ENCODE measurements around the gene TXNDC12.

DNA sequence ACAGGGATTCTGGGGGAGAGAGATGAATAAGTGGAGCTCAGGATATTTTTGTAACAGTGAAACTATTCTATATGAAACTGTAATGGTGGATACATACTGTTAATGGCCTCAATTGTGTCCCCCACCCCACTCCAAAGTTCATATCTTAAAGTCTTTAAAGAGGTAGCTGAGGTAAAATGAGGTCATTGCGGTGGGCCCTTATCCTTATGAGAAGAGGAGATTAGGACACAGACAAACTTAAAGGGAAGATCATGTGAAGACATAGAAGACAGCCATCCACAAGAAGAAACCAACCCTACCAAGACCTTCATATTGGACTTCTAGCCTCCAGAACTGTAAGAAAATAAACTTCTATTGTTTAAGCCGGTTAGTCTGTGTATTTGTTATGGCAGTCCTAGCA, 9.8 kb downstream of the TXNDC12 start:
- TF ChIP-seq, protein P1, sequence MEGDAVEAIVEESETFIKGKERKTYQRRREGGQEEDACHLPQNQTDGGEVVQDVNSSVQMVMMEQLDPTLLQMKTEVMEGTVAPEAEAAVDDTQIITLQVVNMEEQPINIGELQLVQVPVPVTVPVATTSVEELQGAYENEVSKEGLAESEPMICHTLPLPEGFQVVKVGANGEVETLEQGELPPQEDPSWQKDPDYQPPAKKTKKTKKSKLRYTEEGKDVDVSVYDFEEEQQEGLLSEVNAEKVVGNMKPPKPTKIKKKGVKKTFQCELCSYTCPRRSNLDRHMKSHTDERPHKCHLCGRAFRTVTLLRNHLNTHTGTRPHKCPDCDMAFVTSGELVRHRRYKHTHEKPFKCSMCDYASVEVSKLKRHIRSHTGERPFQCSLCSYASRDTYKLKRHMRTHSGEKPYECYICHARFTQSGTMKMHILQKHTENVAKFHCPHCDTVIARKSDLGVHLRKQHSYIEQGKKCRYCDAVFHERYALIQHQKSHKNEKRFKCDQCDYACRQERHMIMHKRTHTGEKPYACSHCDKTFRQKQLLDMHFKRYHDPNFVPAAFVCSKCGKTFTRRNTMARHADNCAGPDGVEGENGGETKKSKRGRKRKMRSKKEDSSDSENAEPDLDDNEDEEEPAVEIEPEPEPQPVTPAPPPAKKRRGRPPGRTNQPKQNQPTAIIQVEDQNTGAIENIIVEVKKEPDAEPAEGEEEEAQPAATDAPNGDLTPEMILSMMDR (IDR thresholded peaks at IDR 0.05; ENCODE audit: poor library complexity), result no peak
- TF ChIP-seq EZH2 (IDR thresholded peaks at IDR 0.05; ENCODE audit: borderline replicate concordance) (no peak), EZH2phosphoT487 (IDR thresholded peaks at IDR 0.05; ENCODE audit: low read depth, severe bottlenecking, unreplicated experiment) (no peak)
